Measurements from ENCODE around the gene PKD1. TPM values are rescaled to one million over a fixed set of nuclear protein-coding genes. Genes with fewer than 3 reads are reported as not detected.

The PKD1 gene
- total and polyA plus RNA-seq, 2 of the 13 experiments (the other 11 are each of a cell fraction or from before 2014, with no cell fraction given): 22.1 to 23.0 TPM

GRCh38 chr16:2056681-2057407 is 78.9 kb downstream of the PKD1 start:
- Histone ChIP-seq H3K9ac (ENCODE audit: insufficient read depth, low read depth, low read length) (no peak overlapping the region), H3K9me3 (ENCODE audit: low read length) (no peaks in the 10 kb centered on the region), H3K27me3 (ENCODE audit: control insufficient read depth in 1 of 2, insufficient read depth in 2 of 2, low read length in 2 of 2) (no peaks in the 10 kb centered on the region), H3K4me3 (replicated peaks in 1 of 3; ENCODE audit: insufficient read depth in 1 of 3, low read depth in 2 of 3, low read length in 3 of 3) (no peak overlapping the region), H3K36me3 (replicated peaks in 1 of 2; ENCODE audit: control insufficient read depth in 1 of 2, insufficient read depth in 2 of 2, low read length in 2 of 2) (peaks cover 18 to 22% of the 10 kb centered on the region in 2 experiments; a peak in 3 of 5 replicates), H3K4me1 (ENCODE audit: insufficient read depth, low read length) (no peaks in the 10 kb centered on the region), H2AFZ (ENCODE audit: low read length) (no peak overlapping the region), H3K27ac (ENCODE audit: extremely low read length, insufficient read depth, low read length) (no peak overlapping the region), H4K20me1 (ENCODE audit: insufficient read depth, low read length) (no peaks in the 10 kb centered on the region), H3K4me2 (ENCODE audit: low read depth, low read length) (no peak overlapping the region), H3K79me2 (ENCODE audit: insufficient read depth, low read length) (no peaks in the 10 kb centered on the region)
- no TSS peak for BruUV-seq (replicated peaks)
- TF ChIP-seq, protein P1, sequence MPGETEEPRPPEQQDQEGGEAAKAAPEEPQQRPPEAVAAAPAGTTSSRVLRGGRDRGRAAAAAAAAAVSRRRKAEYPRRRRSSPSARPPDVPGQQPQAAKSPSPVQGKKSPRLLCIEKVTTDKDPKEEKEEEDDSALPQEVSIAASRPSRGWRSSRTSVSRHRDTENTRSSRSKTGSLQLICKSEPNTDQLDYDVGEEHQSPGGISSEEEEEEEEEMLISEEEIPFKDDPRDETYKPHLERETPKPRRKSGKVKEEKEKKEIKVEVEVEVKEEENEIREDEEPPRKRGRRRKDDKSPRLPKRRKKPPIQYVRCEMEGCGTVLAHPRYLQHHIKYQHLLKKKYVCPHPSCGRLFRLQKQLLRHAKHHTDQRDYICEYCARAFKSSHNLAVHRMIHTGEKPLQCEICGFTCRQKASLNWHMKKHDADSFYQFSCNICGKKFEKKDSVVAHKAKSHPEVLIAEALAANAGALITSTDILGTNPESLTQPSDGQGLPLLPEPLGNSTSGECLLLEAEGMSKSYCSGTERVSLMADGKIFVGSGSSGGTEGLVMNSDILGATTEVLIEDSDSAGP (CRISPR knock-in tag; IDR thresholded peaks at IDR 0.05; ENCODE audit: borderline replicate concordance): 0 out of 2 replicates have a peak, but pooled peaks have one; percentile 5
- TF ChIP-seq, protein P2, sequence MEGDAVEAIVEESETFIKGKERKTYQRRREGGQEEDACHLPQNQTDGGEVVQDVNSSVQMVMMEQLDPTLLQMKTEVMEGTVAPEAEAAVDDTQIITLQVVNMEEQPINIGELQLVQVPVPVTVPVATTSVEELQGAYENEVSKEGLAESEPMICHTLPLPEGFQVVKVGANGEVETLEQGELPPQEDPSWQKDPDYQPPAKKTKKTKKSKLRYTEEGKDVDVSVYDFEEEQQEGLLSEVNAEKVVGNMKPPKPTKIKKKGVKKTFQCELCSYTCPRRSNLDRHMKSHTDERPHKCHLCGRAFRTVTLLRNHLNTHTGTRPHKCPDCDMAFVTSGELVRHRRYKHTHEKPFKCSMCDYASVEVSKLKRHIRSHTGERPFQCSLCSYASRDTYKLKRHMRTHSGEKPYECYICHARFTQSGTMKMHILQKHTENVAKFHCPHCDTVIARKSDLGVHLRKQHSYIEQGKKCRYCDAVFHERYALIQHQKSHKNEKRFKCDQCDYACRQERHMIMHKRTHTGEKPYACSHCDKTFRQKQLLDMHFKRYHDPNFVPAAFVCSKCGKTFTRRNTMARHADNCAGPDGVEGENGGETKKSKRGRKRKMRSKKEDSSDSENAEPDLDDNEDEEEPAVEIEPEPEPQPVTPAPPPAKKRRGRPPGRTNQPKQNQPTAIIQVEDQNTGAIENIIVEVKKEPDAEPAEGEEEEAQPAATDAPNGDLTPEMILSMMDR (CRISPR knock-in tag; IDR thresholded peaks at IDR 0.05): peak; percentile 28; the same call in 1 of the 2 replicates
- TF ChIP-seq ZNF703 (CRISPR knock-in tag; IDR thresholded peaks at IDR 0.05; ENCODE audit: borderline replicate concordance): no peak
- in situ Hi-C loops (cut with HindIII; ENCODE audit: extremely low pct_ligation_motif_present, low pct_unique_long_range_greater_than_20kb): loop anchor here (5.0 kb wide), 1 partner anchor 35 kb away; no protein-coding TSS in a partner anchor
- intact Hi-C loops (cut with micrococcal nuclease; ENCODE audit: unreplicated experiment): loop anchor here (1.0 kb wide), 1 partner anchor 34 kb away; no protein-coding TSS in a partner anchor
- FAIRE-seq (no peak), DNase-seq (ENCODE audit: low spot score) (no peak), ATAC-seq (peak; percentile 79)
- POLR2A ChIA-PET: interaction anchor here (1.8 to 2.3 kb wide), 3 partner anchors 21 to 98 kb away, joined by 7 to 14 read pairs (median 8); partner anchors contain the start of gene TRAF7
- 93% methylated on average over 3 of the region's 19 CpGs for WGBS (ENCODE audit: low lambda C conversion rate)
- CTCF ChIA-PET (ENCODE audit: low intra/inter-chr PET ratio, low total read pairs): interaction anchor here (1.5 to 3.1 kb wide), 2 partner anchors 34 to 53 kb away, joined by 5 to 15 read pairs; no protein-coding TSS in a partner anchor
